IMR-90 (cell line): Measurements from ENCODE around the gene RNASEH2B. TPM values are rescaled to one million over a fixed set of nuclear protein-coding genes. Genes with fewer than 3 reads are reported as not detected.

ENCODE experiments used
- ATAC-seq: fragments of 200-7000 bp; cut with Tn5 transposase; 2 replicates; pipeline ENCODE4 v1.9.1; 2020; ENCODE audit warnings: low read depth, mild to moderate bottlenecking, moderate library complexity
- BruUV-seq: library from RNA; stranded (reverse); fragments of 400-500 nt; replicated peaks from 2 replicates; lab custom pipeline; 2021; lab: Mats Ljungman, UMichigan
- CTCF ChIA-PET: fragments of 300-600 bp; formaldehyde crosslinking; extraction: SDS; loops from one replicate; lab custom pipeline; 2021; ENCODE audit warnings: antibody characterized with exemption; lab: Yijun Ruan, JAX
- POLR2A ChIA-PET: fragments of 300-600 bp; sonication (Branson Sonifier 250); formaldehyde crosslinking; loops from one replicate; lab custom pipeline; 2022; ENCODE audit warnings: antibody characterized with exemption; ENCODE audit not compliant: unreplicated experiment; lab: Charles Lee
- DNase-seq: peaks from one replicate; pipeline ENCODE4 v3.0.0; 2013
- H2AFZ ChIP-seq: replicated peaks from 2 replicates; pipeline ENCODE3; 2013; ENCODE audit warnings: low read length, mild to moderate bottlenecking; ENCODE audit not compliant: poor library complexity
- H2AK5ac ChIP-seq: 2 replicates; pipeline ENCODE4 v1.6.1; 2013; ENCODE audit warnings: low read depth, low read length, inconsistent platforms
- H2AK9ac ChIP-seq: replicated peaks from 2 replicates; pipeline ENCODE3; 2013; ENCODE audit warnings: mild to moderate bottlenecking, low read depth, low read length, moderate library complexity; ENCODE audit not compliant: poor library complexity
- H2BK120ac ChIP-seq: 2 replicates; pipeline ENCODE4 v1.6.1; 2013; ENCODE audit warnings: low read depth, low read length, inconsistent platforms
- H2BK15ac ChIP-seq: 3 replicates; pipeline ENCODE4 v1.6.1; 2013; ENCODE audit warnings: low read depth, low read length, inconsistent platforms
- H2BK20ac ChIP-seq: 2 replicates; pipeline ENCODE4 v1.6.1; 2013; ENCODE audit warnings: low read depth, mild to moderate bottlenecking, inconsistent platforms, low read length, moderate library complexity
- H2BK5ac ChIP-seq: 2 replicates; pipeline ENCODE4 v1.6.1; 2013; ENCODE audit warnings: mild to moderate bottlenecking, low read depth, low read length, inconsistent platforms; ENCODE audit not compliant: poor library complexity, severe bottlenecking
- H3K14ac ChIP-seq: replicated peaks from 2 replicates; pipeline ENCODE4 v1.6.1; 2013; ENCODE audit warnings: low read depth, low read length, inconsistent platforms
- H3K18ac ChIP-seq: 2 replicates; pipeline ENCODE4 v1.6.1; 2013; ENCODE audit warnings: low read depth, low read length, control low read depth
- H3K23ac ChIP-seq: 2 replicates; pipeline ENCODE4 v1.6.1; 2013; ENCODE audit warnings: low read depth, low read length, inconsistent platforms
- H3K27ac ChIP-seq: 2 replicates; pipeline ENCODE4 v1.5.1; 2013; ENCODE audit warnings: mild to moderate bottlenecking, control low read depth, low read length; ENCODE audit not compliant: insufficient read depth
- H3K27me3 ChIP-seq: 2 replicates; pipeline ENCODE4 v1.6.1; 2013; ENCODE audit warnings: low read length; ENCODE audit not compliant: control insufficient read depth, insufficient read depth
- H3K36me3 ChIP-seq: 2 replicates; pipeline ENCODE4 v1.6.1; 2013; ENCODE audit warnings: low read length, mixed read lengths; ENCODE audit not compliant: control insufficient read depth, insufficient read depth
- H3K4ac ChIP-seq: 2 replicates; pipeline ENCODE4 v1.6.1; 2013; ENCODE audit warnings: low read depth, low read length, inconsistent platforms
- H3K4me1 ChIP-seq: 2 replicates; pipeline ENCODE4 v1.6.1; 2013; ENCODE audit warnings: low read length, mixed read lengths; ENCODE audit not compliant: control insufficient read depth, insufficient read depth
- H3K4me2 ChIP-seq: 2 replicates; pipeline ENCODE4 v1.6.1; 2013; ENCODE audit warnings: low read depth, mild to moderate bottlenecking, control low read depth, low read length, moderate library complexity
- H3K4me3 ChIP-seq: 2 replicates; pipeline ENCODE4 v1.5.1; 2013; ENCODE audit warnings: low read depth, mild to moderate bottlenecking, control low read depth, low read length, moderate library complexity; ENCODE audit not compliant: insufficient read depth
- H3K56ac ChIP-seq: 2 replicates; pipeline ENCODE4 v1.6.1; 2013; ENCODE audit warnings: low read length, inconsistent platforms; ENCODE audit not compliant: insufficient read depth; ENCODE audit errors: extremely low read depth
- H3K79me1 ChIP-seq, 2 experiments: 2 replicates each; pipeline ENCODE4 v1.6.1; 2013; ENCODE audit warnings: low read length in 2 of 2, inconsistent platforms in 1 of 2, low read depth in 1 of 2
- H3K9ac ChIP-seq: 2 replicates; pipeline ENCODE4 v1.6.1; 2013; ENCODE audit warnings: low read depth, low read length, control low read depth
- H3K9me1 ChIP-seq: 2 replicates; pipeline ENCODE4 v1.6.1; 2013; ENCODE audit warnings: low read length, inconsistent platforms; ENCODE audit not compliant: insufficient read depth
- H3K9me3 ChIP-seq: 2 replicates; pipeline ENCODE4 v1.6.1; 2013; ENCODE audit warnings: low read length; ENCODE audit not compliant: control insufficient read depth, insufficient read depth
- H4K20me1 ChIP-seq: 2 replicates; pipeline ENCODE4 v1.6.1; 2013; ENCODE audit warnings: low read length, inconsistent platforms; ENCODE audit not compliant: insufficient read depth
- H4K5ac ChIP-seq: 2 replicates; pipeline ENCODE4 v1.6.1; 2013; ENCODE audit warnings: mild to moderate bottlenecking, low read depth, low read length, control low read depth
- H4K8ac ChIP-seq, 2 experiments: 2 replicates each; pipeline ENCODE4 v1.6.1; 2013; ENCODE audit warnings: low read depth in 2 of 2, low read length in 2 of 2, control low read depth in 1 of 2, inconsistent platforms in 1 of 2
- H4K91ac ChIP-seq: 2 replicates; pipeline ENCODE4 v1.6.1; 2013; ENCODE audit warnings: low read depth, low read length, inconsistent platforms; ENCODE audit not compliant: insufficient read depth
- BHLHE40 ChIP-seq: fragments of 150-350 bp; IDR thresholded peaks from 2 replicates; pipeline ENCODE4 v1.6.1; 2016; ENCODE audit warnings: mild to moderate bottlenecking, low read depth, low read length
- CEBPB ChIP-seq: IDR thresholded peaks from 2 replicates; pipeline ENCODE4 v1.6.1; 2012; ENCODE audit warnings: low read depth, low read length, improper control_type of control experiment
- CHD1 ChIP-seq: IDR thresholded peaks from 2 replicates; pipeline ENCODE4 v1.6.1; 2012; ENCODE audit warnings: low read depth, low read length, improper control_type of control experiment
- CTCF ChIP-seq: conservative IDR thresholded peaks from 2 replicates; pipeline ENCODE4 v1.5.1; 2012; ENCODE audit warnings: mild to moderate bottlenecking, low read depth, low read length, improper control_type of control experiment
- ELK1 ChIP-seq: fragments of 150-350 bp; IDR thresholded peaks from 2 replicates; pipeline ENCODE4 v1.6.1; 2016; ENCODE audit warnings: low read depth, mild to moderate bottlenecking, low read length, moderate library complexity, borderline replicate concordance
- FOS ChIP-seq: fragments of 150-350 bp; IDR thresholded peaks from 2 replicates; pipeline ENCODE4 v1.6.1; 2016; ENCODE audit warnings: low read depth, low read length
- MAFK ChIP-seq: IDR thresholded peaks from 2 replicates; pipeline ENCODE4 v1.6.1; 2012; ENCODE audit warnings: low read depth, low read length, improper control_type of control experiment
- MAZ ChIP-seq: IDR thresholded peaks from 2 replicates; pipeline ENCODE4 v1.6.1; 2012; ENCODE audit warnings: low read depth, mild to moderate bottlenecking, low read length, improper control_type of control experiment, moderate library complexity, borderline replicate concordance
- MXI1 ChIP-seq: IDR thresholded peaks from 2 replicates; pipeline ENCODE4 v1.6.1; 2012; ENCODE audit warnings: low read depth, mild to moderate bottlenecking, low read length, moderate library complexity, borderline replicate concordance
- NFE2L2 ChIP-seq: fragments of 150-350 bp; IDR thresholded peaks from 2 replicates; pipeline ENCODE4 v1.6.1; 2016; ENCODE audit warnings: low read depth, mild to moderate bottlenecking, low read length
- POLR2A ChIP-seq: IDR thresholded peaks from 2 replicates; pipeline ENCODE4 v1.6.1; 2012; ENCODE audit warnings: mild to moderate bottlenecking, low read depth, low read length
- RAD21 ChIP-seq: IDR thresholded peaks from 2 replicates; pipeline ENCODE4 v1.6.1; 2012; ENCODE audit warnings: low read length, improper control_type of control experiment
- RCOR1 ChIP-seq: IDR thresholded peaks from 2 replicates; pipeline ENCODE4 v1.6.1; 2012; ENCODE audit warnings: mild to moderate bottlenecking, low read length, improper control_type of control experiment; ENCODE audit not compliant: insufficient replicate concordance
- RFX5 ChIP-seq: IDR thresholded peaks from 2 replicates; pipeline ENCODE4 v1.8.0; 2012; ENCODE audit warnings: low read depth, mild to moderate bottlenecking, low read length, moderate library complexity
- SMC3 ChIP-seq: fragments of 150-350 bp; IDR thresholded peaks from 2 replicates; pipeline ENCODE4 v1.6.1; 2016; ENCODE audit warnings: low read depth, mild to moderate bottlenecking, antibody characterized with exemption, low read length, moderate library complexity
- USF2 ChIP-seq: fragments of 150-350 bp; IDR thresholded peaks from 2 replicates; pipeline ENCODE4 v1.6.1; 2017; ENCODE audit warnings: mild to moderate bottlenecking, antibody characterized with exemption, low read length, low read depth
- WGBS, 2 experiments: methylation state at CpG; one replicate each; pipeline versions ENCODE4 v1.1.5 to v1.1.7; 2013; ENCODE audit warnings: missing lambda C conversion rate in 2 of 2; ENCODE audit not compliant: insufficient read length in 1 of 2; ENCODE audit errors: extremely low coverage in 2 of 2; 5-methylcytosine and 5-hydroxymethylcytosine counted together
- dilution Hi-C: fragments of 300-500 bp; cut with HindIII; formaldehyde crosslinking; loops from one replicate; pipeline ENCODE4 v1.14.3; 2018; ENCODE audit warnings: low sequenced_read_pairs; ENCODE audit not compliant: unreplicated experiment
- in situ Hi-C: fragments of 300-500 bp; cut with MboI; formaldehyde crosslinking; loops from 3 replicates; pipeline ENCODE4 v1.14.3; 2019; ENCODE audit warnings: low sequenced_read_pairs, inconsistent platforms, mixed read lengths
- intact Hi-C: fragments of 100-400 bp; cut with micrococcal nuclease; formaldehyde crosslinking; loops from 2 replicates; pipeline ENCODE4 v1.10.0; 2022
- polyA plus RNA-seq, 3 experiments: library from polyadenylated mRNA; depleted of rRNA; stranded (reverse); fragments of >200 nt; gene quantifications; 2 replicates each; pipeline ENCODE4 v1.2.3, GENCODE V29; 2012; ENCODE audit warnings: low replicate concordance in 1 of 3
- total RNA-seq: library from RNA; depleted of rRNA; stranded (reverse); fragments of >200 nt; gene quantifications from 2 replicates; pipeline ENCODE4 v1.2.3, GENCODE V29; 2012

The RNASEH2B gene
- total and polyA plus RNA-seq, 2 of the 4 experiments (the other 2 are of a cell fraction) = 11.2 to 14.2 TPM

GRCh38 chr13:50934735-50935435, 25.3 kb downstream of the RNASEH2B start:
- H4K91ac ChIP-seq = no peak overlapping the region
- intact Hi-C loops (no loop called here), dilution Hi-C loops (no loop called here), in situ Hi-C loops (no loop called here)
- ATAC-seq (no peak), DNase-seq (no peak)
- no peak overlapping the region for H2BK15ac ChIP-seq
- H2AK9ac ChIP-seq = no peak overlapping the region
- no TSS peak for BruUV-seq
- no peak overlapping the region for H3K4ac ChIP-seq
- H2BK5ac ChIP-seq = no peak overlapping the region
- 94% methylated on average over 3 of the region's 5 CpGs; no CpG with 5 or more reads in 1 of the 2 experiments for WGBS, 2 experiments
- no peak overlapping the region for H3K4me3 ChIP-seq
- no peak overlapping the region for H4K5ac ChIP-seq
- no peaks in the 10 kb centered on the region; the same call in 1 of the 2 replicates for H3K9me1 ChIP-seq
- H3K4me1 ChIP-seq = no peaks in the 10 kb centered on the region
- H2AK5ac ChIP-seq = no peak overlapping the region
- H3K27me3 ChIP-seq = no peaks in the 10 kb centered on the region
- H3K23ac ChIP-seq = no peak overlapping the region
- H3K18ac ChIP-seq = no peak overlapping the region
- H3K27ac ChIP-seq = no peak overlapping the region
- no peak overlapping the region for H2BK20ac ChIP-seq
- POLR2A ChIA-PET = no interaction called here
- H3K4me2 ChIP-seq = no peak overlapping the region
- H4K8ac ChIP-seq = no peak overlapping the region
- H4K20me1 ChIP-seq = no peaks in the 10 kb centered on the region
- H3K79me1 ChIP-seq = no peaks in the 10 kb centered on the region
- CTCF ChIA-PET = no interaction called here
- peaks cover 12% of the 10 kb centered on the region; the same call in 1 of the 2 replicates for H3K36me3 ChIP-seq
- no peak for TF ChIP-seq RCOR1
- TF ChIP-seq RAD21 = no peak
- no peak for TF ChIP-seq SMC3
- TF ChIP-seq POLR2A = no peak
- TF ChIP-seq NFE2L2 = no peak
- no peak for TF ChIP-seq CEBPB
- no peak for TF ChIP-seq USF2
- TF ChIP-seq FOS = no peak
- no peak for TF ChIP-seq MXI1
- no peak for TF ChIP-seq BHLHE40
- no peak for TF ChIP-seq CTCF
- TF ChIP-seq RFX5 = no peak
- TF ChIP-seq ELK1 = no peak
- no peak for TF ChIP-seq CHD1
- TF ChIP-seq MAZ = no peak
- TF ChIP-seq MAFK = no peak
- H2BK120ac ChIP-seq = no peak overlapping the region
- no peak overlapping the region for H3K56ac ChIP-seq
- H3K9me3 ChIP-seq = no peaks in the 10 kb centered on the region
- no peak overlapping the region for H3K14ac ChIP-seq
- H2AFZ ChIP-seq = no peak overlapping the region
- no peak overlapping the region for H3K9ac ChIP-seq
